Ectodermal cell (in vitro differentiated cells): Measurements from ENCODE around the gene PADI1.

Source experiments
- H3K27ac ChIP-seq: 2 replicates; pipeline ENCODE4 v1.7.0; 2013; ENCODE audit warnings: mild to moderate bottlenecking, low read depth, low read length; ENCODE audit not compliant: insufficient read depth, poor library complexity, severe bottlenecking
- H3K27me3 ChIP-seq: 2 replicates; pipeline ENCODE4 v1.7.0; 2013; ENCODE audit warnings: mild to moderate bottlenecking, low read length; ENCODE audit not compliant: insufficient read depth, control insufficient read depth, poor library complexity, severe bottlenecking
- H3K36me3 ChIP-seq: one replicate; pipeline ENCODE4 v1.7.0; 2013; ENCODE audit warnings: low read length; ENCODE audit not compliant: control insufficient read depth, insufficient read depth
- H3K4me1 ChIP-seq: one replicate; pipeline ENCODE4 v1.7.0; 2013; ENCODE audit warnings: low read length; ENCODE audit not compliant: control insufficient read depth, insufficient read depth
- H3K4me3 ChIP-seq: 2 replicates; pipeline ENCODE4 v1.7.0; 2013; ENCODE audit warnings: low read depth, low read length, control low read depth; ENCODE audit not compliant: insufficient read depth
- H3K9me3 ChIP-seq: 2 replicates; pipeline ENCODE4 v1.7.0; 2013; ENCODE audit warnings: mild to moderate bottlenecking, low read length, moderate library complexity; ENCODE audit not compliant: control insufficient read depth
- WGBS, 2 experiments: methylation state at CpG; one replicate each; pipeline ENCODE4 v1.1.7; 2013; ENCODE audit warnings: missing lambda C conversion rate in 2 of 2; 5-methylcytosine and 5-hydroxymethylcytosine counted together

Gene PADI1

DNA sequence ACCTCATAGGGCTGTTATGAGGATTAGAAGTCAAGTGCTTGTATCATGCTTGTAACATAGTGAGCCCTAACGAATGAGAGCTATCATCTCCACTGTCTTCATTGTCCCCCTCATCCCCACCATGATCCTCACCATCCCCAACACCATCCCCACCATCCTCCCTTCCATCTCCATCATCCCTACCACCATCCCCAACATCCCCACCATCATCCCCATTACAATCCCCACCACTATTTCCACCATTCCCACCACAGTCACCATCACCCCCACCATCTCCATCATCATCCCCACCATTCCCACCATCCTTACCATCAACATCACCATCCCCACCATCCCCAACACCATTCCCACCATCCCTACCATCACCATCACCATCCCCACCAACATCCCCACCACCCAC is 39.1 kb upstream of the PADI1 start:
- no peak overlapping the region for H3K4me3 ChIP-seq
- no peak overlapping the region for H3K27ac ChIP-seq
- no peaks in the 10 kb centered on the region for H3K27me3 ChIP-seq
- WGBS, 2 experiments, result 68 to 91% methylated on average over 1 of the region's 1 CpG
- H3K36me3 ChIP-seq, result no peaks in the 10 kb centered on the region
- no peaks in the 10 kb centered on the region for H3K4me1 ChIP-seq
- H3K9me3 ChIP-seq, result no peaks in the 10 kb centered on the region

DNA sequence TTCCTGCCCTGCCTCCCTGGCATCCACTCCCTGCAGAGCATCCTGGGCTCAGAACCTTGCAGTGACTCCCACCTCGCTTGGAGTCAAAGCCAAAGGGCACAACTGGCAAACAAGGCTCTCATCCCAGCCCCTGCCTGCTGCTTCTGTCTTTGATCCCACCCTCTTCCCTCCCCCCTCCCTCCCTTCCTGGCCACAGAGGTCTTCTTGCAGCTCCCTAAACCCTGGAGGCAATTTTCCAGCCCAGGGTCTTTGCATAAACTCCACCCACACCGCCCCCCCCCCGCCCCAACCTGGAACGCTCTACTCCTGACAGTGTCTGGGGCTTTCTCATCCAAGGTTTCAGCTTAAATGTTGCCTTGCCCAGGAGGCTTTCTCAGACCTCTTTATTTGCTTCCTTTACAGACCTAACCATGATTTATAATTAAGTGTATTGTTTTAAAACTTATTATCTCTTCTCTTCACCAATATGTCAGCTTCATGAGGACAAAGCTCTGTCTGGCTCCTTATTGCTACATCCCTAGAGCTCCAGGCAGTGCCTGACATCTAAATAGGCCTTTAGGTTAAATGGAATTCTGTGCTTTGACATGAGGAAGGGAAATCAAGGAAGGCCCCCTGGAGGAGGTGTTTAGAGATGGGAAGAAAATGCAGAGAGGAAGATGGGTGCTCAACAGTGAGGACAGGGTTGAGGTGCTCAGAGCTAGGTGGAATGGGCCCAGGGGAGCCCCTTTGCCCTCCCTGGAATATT is 37.7 kb upstream of the PADI1 start:
- Histone ChIP-seq H3K4me1 (no peaks in the 10 kb centered on the region), H3K36me3 (no peaks in the 10 kb centered on the region), H3K27me3 (no peaks in the 10 kb centered on the region), H3K4me3 (no peak overlapping the region), H3K9me3 (no peaks in the 10 kb centered on the region), H3K27ac (no peak overlapping the region)
- 11 to 13% methylated on average over 4 of the region's 4 CpGs for WGBS, 2 experiments

DNA sequence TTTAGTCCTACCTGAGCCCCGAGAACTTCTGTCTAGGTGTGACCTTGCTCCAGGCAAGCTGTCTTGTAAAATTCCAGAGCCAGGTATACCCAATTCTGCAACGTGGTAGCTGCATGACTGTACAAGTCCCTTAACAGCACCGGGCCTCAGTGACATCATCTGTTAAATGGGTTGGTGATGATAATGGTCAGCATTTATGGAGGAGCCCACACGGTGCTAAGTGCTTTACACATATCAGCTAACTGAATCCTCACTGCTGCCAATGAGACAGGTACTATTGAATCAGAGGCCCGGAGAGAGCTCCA is 37.2 kb upstream of the PADI1 start:
- no peaks in the 10 kb centered on the region for H3K9me3 ChIP-seq
- H3K36me3 ChIP-seq, result no peaks in the 10 kb centered on the region
- H3K27ac ChIP-seq, result no peak overlapping the region
- 92 to 94% methylated on average over 5 of the region's 5 CpGs for WGBS, 2 experiments
- no peak overlapping the region for H3K4me3 ChIP-seq
- no peaks in the 10 kb centered on the region for H3K4me1 ChIP-seq
- H3K27me3 ChIP-seq, result no peaks in the 10 kb centered on the region

- Histone ChIP-seq H3K27me3 (no peaks in the 10 kb centered on the region), H3K36me3 (no peaks in the 10 kb centered on the region), H3K4me3 (no peak overlapping the region), H3K27ac (no peak overlapping the region), H3K4me1 (no peaks in the 10 kb centered on the region), H3K9me3 (no peaks in the 10 kb centered on the region)
- WGBS, 2 experiments, result 84 to 87% methylated on average over 13 of the region's 13 CpGs
These were observed 36.6 kb upstream of the PADI1 start for GRCh38 chr1:17168091-17168876.

- no peaks in the 10 kb centered on the region for H3K9me3 ChIP-seq
- H3K4me1 ChIP-seq, result no peaks in the 10 kb centered on the region
- no peak overlapping the region for H3K27ac ChIP-seq
- H3K27me3 ChIP-seq, result no peaks in the 10 kb centered on the region
- no peak overlapping the region for H3K4me3 ChIP-seq
- no peaks in the 10 kb centered on the region for H3K36me3 ChIP-seq
These were observed 34.4 kb upstream of the PADI1 start for GRCh38 chr1:17170571-17170970.

- 87 to 89% methylated on average over 3 of the region's 3 CpGs for WGBS, 2 experiments
- no peaks in the 10 kb centered on the region for H3K27me3 ChIP-seq
- H3K9me3 ChIP-seq, result no peaks in the 10 kb centered on the region
These were observed 31.7 kb upstream of the PADI1 start for GRCh38 chr1:17173217-17173616.

DNA sequence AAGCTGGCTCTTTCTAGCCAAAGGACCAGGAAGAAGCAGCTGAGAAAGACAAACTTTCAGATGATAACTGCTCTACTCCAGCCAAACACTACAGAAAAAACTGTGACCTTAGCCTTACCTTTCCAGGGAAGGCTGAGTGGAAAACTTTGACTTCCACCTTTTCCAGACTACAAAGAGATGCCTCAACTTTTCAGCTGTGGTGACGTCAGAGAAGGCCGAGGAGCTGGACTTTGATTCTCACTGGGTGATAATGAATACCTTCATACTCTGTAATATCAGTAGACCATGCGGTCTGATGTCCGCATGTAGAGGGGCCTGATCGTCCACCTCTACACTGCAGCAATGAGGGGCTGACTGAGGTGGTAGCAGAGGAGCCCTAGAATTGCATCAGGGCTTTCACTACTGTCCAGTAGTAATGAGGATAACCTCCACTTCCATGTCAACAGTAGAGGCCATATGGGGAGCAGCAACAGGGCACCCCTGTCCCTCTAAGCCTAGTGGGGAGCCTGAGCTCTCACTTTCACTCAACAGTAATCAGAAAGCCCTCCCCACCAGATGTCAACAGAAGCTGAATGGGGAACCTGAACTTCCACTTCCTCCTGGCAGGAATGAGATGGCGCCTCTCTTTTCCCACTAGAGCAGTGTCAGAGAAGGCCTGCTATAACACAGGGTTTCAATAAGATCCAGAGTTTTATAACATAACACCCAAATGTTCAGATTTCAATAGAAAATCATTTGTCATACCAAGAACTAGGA is 28.4 kb upstream of the PADI1 start:
- no peaks in the 10 kb centered on the region for H3K27me3 ChIP-seq
- 70 to 80% methylated on average over 6 of the region's 6 CpGs for WGBS, 2 experiments
- no peaks in the 10 kb centered on the region for H3K4me1 ChIP-seq
- no peaks in the 10 kb centered on the region for H3K9me3 ChIP-seq
- H3K36me3 ChIP-seq, result no peaks in the 10 kb centered on the region
- H3K27ac ChIP-seq, result no peak overlapping the region
- H3K4me3 ChIP-seq, result no peak overlapping the region

More at GRCh38 chr1:17173217-17173616, 31.7 kb upstream of the PADI1 start:
- Histone ChIP-seq H3K4me3 (no peak overlapping the region), H3K36me3 (no peaks in the 10 kb centered on the region), H3K27ac (no peak overlapping the region), H3K4me1 (no peaks in the 10 kb centered on the region)

GRCh38 chr1:17177651-17178050 is 27.3 kb upstream of the PADI1 start:
- 75% methylated on average over 1 of the region's 1 CpG; no CpG with 5 or more reads in 1 of the 2 experiments for WGBS, 2 experiments
- no peak overlapping the region for H3K4me3 ChIP-seq

DNA sequence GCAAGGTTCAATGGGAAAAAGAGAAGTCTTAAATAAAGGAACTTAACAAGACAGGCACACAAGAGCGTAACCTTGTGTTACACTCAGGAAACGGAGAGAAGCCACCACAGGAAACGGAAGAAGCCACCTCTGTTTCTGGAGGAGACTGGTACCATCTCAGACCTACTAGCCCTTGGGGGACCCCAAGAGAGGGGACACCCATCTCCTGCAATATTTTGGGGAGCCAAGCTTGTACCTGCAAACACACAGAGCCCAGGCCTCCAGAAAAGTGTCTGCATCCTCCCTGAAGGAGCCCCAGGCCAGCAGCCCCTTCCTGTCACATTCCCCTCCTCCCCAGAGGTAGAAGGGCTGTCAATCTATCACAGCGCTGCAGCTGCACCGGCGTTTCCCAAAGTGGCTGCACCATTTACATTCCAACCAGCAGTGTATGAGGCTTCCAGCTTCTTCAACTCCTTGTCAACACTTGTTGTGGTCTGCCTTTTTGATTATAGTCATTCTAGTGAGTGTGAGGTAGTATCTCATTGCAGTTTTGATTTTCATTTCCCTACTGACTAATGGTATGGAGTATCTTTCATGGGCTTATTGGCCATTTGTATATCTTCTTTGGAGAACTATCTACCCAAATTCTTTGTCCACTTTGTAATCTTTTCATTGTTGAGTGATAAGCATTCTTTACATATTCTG is 23.0 kb upstream of the PADI1 start:
- 60 to 62% methylated on average over 6 of the region's 6 CpGs for WGBS, 2 experiments
- no peak overlapping the region for H3K27ac ChIP-seq
- H3K4me1 ChIP-seq, result peaks cover 5% of the 10 kb centered on the region
- H3K27me3 ChIP-seq, result no peaks in the 10 kb centered on the region
- H3K36me3 ChIP-seq, result no peaks in the 10 kb centered on the region
- no peaks in the 10 kb centered on the region for H3K9me3 ChIP-seq
- no peak overlapping the region for H3K4me3 ChIP-seq

More at GRCh38 chr1:17177651-17178050, 27.3 kb upstream of the PADI1 start:
- no peaks in the 10 kb centered on the region for H3K27me3 ChIP-seq
- H3K9me3 ChIP-seq, result no peaks in the 10 kb centered on the region
- H3K27ac ChIP-seq, result no peak overlapping the region
- no peaks in the 10 kb centered on the region for H3K36me3 ChIP-seq
- H3K4me1 ChIP-seq, result no peaks in the 10 kb centered on the region
